AG09319 (cell line): Measurements from ENCODE around the gene LRIG3.
"Not testable (repeated sequence)": the region's sequence is repeated elsewhere in the genome, so short reads cannot be mapped to it uniquely, and the experiment has no call there.

Experiments used
- DNase-seq: peaks from one replicate; pipeline ENCODE4 v3.0.0-alpha.2; 2010; ENCODE audit warnings: low read depth; ENCODE audit errors: extremely low read depth
- CTCF ChIP-seq: IDR thresholded peaks from 2 replicates; pipeline ENCODE4 v1.5.1; 2011; ENCODE audit warnings: low read depth, mild to moderate bottlenecking, inconsistent platforms, low read length, moderate library complexity

LRIG3 gene

GRCh38 chr12:58858030-58858429, 62.3 kb downstream of the LRIG3 start:
- no peak for TF ChIP-seq CTCF
- no peak for DNase-seq

GRCh38 chr12:58857206-58857605, 63.1 kb downstream of the LRIG3 start:
- DNase-seq, result not testable (repeated sequence)

GRCh38 chr12:58855630-58856029, 64.7 kb downstream of the LRIG3 start:
- DNase-seq, result not testable (repeated sequence)

GRCh38 chr12:58850826-58851225, 69.5 kb downstream of the LRIG3 start:
- DNase-seq, result no peak
- no peak for TF ChIP-seq CTCF

GRCh38 chr12:58847901-58848600, 72.3 kb downstream of the LRIG3 start:
- DNase-seq, result no peak
- TF ChIP-seq CTCF, result no peak

GRCh38 chr12:58844161-58844560, 76.1 kb downstream of the LRIG3 start:
- TF ChIP-seq CTCF, result no peak
- DNase-seq, result no peak

- TF ChIP-seq CTCF, result no peak
- no peak for DNase-seq
Measured at GRCh38 chr12:58841058-58841798, 79.1 kb downstream of the LRIG3 start.

- TF ChIP-seq CTCF, result no peak
- no peak for DNase-seq
Measured at GRCh38 chr12:58833853-58834252, 86.5 kb downstream of the LRIG3 start.
